SW 1271 (cell line): ENCODE measurements around the gene PDE12.
"Not testable (repeated sequence)": the region's sequence is repeated elsewhere in the genome, so short reads cannot be mapped to it uniquely, and the experiment has no call there.

Source experiments
- DNase-seq, 2 experiments: peaks; one replicate each; lab custom pipeline; 2025; lab: John Stamatoyannopoulos, UW

PDE12 gene

GRCh38 chr3:57586778-57587177 is 30.7 kb downstream of the PDE12 start:
- DNase-seq, result no peak

GRCh38 chr3:57587905-57588304 is 31.8 kb downstream of the PDE12 start:
- DNase-seq, result no peak

DNA sequence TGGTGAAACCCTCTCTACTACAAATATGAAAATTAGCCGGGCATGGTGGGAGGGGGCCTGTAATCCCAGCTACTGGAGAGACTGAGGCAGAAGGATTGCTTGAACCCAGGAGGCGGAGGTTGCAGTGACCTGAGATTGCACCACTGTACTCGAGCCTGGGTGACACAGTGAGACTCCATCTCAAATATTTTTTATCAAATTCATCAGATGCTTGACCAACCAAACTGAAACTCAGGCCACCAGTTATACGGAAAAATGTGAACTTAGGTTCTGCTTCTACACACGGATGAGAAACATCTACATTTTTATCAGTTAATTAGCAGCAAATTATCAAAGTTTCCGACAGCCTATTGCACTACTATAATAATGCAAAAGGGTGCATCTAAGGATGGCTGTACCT is 36.2 kb downstream of the PDE12 start:
- DNase-seq, result no peak

- no peak for DNase-seq
These were observed 38.1 kb downstream of the PDE12 start for GRCh38 chr3:57594144-57594543.

- DNase-seq, result no peak
These were observed 38.5 kb downstream of the PDE12 start for GRCh38 chr3:57594576-57594975.

DNA sequence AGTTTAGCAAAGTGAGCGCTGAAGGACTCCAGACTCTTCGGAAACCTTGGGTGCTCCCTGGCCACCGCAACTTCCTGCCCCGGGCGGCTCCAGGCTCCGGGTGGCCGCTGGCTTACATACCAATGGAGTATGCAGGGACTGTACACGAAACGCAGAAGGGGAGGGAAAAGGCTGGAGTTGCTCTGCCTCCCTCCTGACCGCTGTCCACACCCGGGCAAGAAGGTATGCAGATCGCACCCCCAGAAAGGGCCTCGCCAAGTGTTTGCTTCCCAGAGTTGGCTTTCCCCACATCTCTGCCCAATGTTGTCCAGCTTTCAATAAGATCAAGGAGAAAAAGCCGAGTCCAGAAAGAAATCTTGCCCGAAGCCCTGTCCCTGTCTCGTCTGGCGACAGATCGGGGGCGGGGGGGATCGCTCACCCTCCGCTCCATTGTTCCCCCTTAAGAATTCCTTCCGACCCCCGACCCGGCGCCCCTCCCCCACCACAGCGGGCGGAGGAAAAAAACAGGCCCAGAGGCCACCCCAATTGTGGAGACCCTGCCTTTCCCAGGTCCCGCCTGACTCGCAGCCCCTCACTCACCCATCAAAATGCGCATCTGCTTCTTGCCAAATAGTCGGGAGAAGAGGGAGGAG is 40.5 kb downstream of the PDE12 start:
- peak; percentile 62 to 70 for DNase-seq

- peak; percentile 94 to 95 for DNase-seq
These were observed 41.3 kb downstream of the PDE12 start, which contains the start of gene ARF4 for GRCh38 chr3:57597127-57597923. Gene ARF4 (minus strand): TSS chr3:57597344. CDS start chr3:57597140, 204 bp downstream.

- no peak for DNase-seq
These were observed 42.8 kb downstream of the PDE12 start for GRCh38 chr3:57598765-57599360.

GRCh38 chr3:57600195-57600594 is 44.1 kb downstream of the PDE12 start:
- DNase-seq, result no peak

- DNase-seq, result no peak
These were observed 48.9 kb downstream of the PDE12 start for GRCh38 chr3:57604971-57605370.

- DNase-seq, result no peak
These were observed 49.6 kb downstream of the PDE12 start for GRCh38 chr3:57605683-57606082.

DNA sequence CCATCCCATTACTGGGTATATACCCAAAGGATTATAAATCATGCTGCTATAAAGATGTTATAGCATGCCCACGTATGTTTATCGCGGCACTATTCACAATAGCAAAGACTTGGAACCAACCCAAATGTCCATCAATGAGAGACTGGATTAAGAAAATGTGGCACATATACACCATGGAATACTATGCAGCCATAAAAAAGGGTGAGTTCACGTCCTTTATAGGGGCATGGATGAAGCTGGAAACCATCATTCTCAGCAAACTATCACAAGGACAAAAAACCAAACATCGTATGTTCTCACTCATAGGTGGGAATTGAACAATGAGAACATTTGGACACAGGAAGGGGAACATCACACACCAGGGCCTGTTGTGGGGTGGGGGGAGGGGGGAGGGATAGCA is 55.8 kb downstream of the PDE12 start:
- DNase-seq, result not testable (repeated sequence)

- no peak for DNase-seq
These were observed 60.2 kb downstream of the PDE12 start for GRCh38 chr3:57616233-57616632.
